ENCODE data around the gene PPEF2. TPM values are rescaled to one million over a fixed set of nuclear protein-coding genes. Genes with fewer than 3 reads are reported as not detected.

The PPEF2 gene
- total and polyA plus RNA-seq, 2 experiments from 2014 or later, result not detected

DNA sequence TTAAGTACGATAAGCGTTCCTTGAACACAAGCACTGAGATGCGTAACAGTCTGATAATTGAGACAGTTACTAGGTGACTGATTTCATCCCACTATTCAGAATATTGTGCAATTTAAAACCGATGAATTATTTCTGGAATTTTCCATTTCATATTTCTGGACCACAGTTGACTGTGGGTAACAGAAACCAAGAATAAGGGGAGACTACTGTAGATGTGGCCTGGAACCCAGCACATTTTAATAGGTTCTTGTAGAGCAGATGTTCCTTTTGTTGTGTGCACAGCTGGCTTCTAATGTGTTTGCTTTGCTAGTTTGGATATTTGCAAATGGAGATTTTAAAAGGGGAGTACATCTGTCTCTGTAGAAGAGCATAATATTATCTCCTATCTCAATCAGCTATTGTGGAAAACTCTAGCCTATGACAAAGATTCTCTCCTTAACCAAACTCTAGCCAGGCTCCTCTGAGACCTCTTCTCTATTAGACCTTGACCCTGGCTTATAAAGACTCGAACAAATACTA lies 22.1 kb upstream of the PPEF2 start:
- no peaks in the 10 kb centered on the region for H3K27me3 ChIP-seq (replicated peaks; ENCODE audit: insufficient read depth)
- 95 to 96% methylated on average over 5 of the region's 5 CpGs for WGBS, 2 experiments (ENCODE audit: low coverage in 1 of 2, low lambda C conversion rate in 2 of 2, missing lambda C conversion rate in 2 of 2)
- no peak for DNase-seq
- 0 out of 2 replicates have a peak, but pooled peaks cover 5% of the 10 kb centered on the region for H3K36me3 ChIP-seq (ENCODE audit: low read depth)
- no peak overlapping the region for H3K4me3 ChIP-seq
- H3K9me2 ChIP-seq (ENCODE audit: insufficient read depth), result no peaks in the 10 kb centered on the region
- H3K79me2 ChIP-seq (ENCODE audit: insufficient read depth), result no peaks in the 10 kb centered on the region
- no peak overlapping the region for H2AFZ ChIP-seq
- no peaks in the 10 kb centered on the region for H3K9me3 ChIP-seq (ENCODE audit: low read depth)
- H3K4me1 ChIP-seq (ENCODE audit: insufficient read depth), result no peaks in the 10 kb centered on the region
- H3K9ac ChIP-seq, result no peak overlapping the region
- TF ChIP-seq EZH2 (IDR thresholded peaks at IDR 0.05; ENCODE audit: insufficient read depth, poor library complexity, severe bottlenecking) (no peak), EZH2phosphoT487 (IDR thresholded peaks at IDR 0.05; ENCODE audit: insufficient read depth, low read depth) (no peak)
- no peaks in the 10 kb centered on the region for H3F3A ChIP-seq (ENCODE audit: insufficient read depth)
- H3K27ac ChIP-seq, result no peak overlapping the region
- no peak overlapping the region for H3K4me2 ChIP-seq (ENCODE audit: unreplicated experiment)
- in situ Hi-C loops (cut with MboI), result no loop called here
- no peaks in the 10 kb centered on the region for H4K20me1 ChIP-seq (ENCODE audit: insufficient read depth)

DNA sequence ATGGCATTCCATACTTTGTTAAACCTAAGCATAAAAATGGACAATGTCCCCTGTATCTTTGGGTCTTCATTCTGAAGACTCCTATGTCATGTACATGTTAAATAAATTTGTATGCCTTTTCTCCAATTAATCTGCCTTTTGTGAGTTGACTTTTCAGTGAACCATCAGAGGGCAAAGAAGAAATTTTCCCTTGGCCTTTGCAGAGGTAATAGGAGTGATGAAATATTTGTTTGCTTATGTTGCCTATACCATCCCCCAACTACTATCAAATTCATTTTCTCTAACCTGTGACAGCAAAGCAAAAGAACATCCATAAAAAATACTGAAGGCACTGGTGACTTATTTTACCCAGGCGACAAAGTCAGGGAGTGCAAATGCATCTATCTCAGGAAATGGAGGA lies 20.3 kb upstream of the PPEF2 start:
- Histone ChIP-seq H3K4me1 (ENCODE audit: insufficient read depth) (no peaks in the 10 kb centered on the region), H3K79me2 (ENCODE audit: insufficient read depth) (no peaks in the 10 kb centered on the region), H3K9ac (no peak overlapping the region), H3K4me3 (no peak overlapping the region), H4K20me1 (ENCODE audit: insufficient read depth) (no peaks in the 10 kb centered on the region), H3K9me2 (ENCODE audit: insufficient read depth) (no peaks in the 10 kb centered on the region), H3K36me3 (ENCODE audit: low read depth) (0 out of 2 replicates have a peak, but pooled peaks cover 5% of the 10 kb centered on the region), H3K27ac (no peak overlapping the region), H3K4me2 (ENCODE audit: unreplicated experiment) (no peak overlapping the region), H3F3A (ENCODE audit: insufficient read depth) (no peaks in the 10 kb centered on the region), H2AFZ (no peak overlapping the region), H3K27me3 (replicated peaks; ENCODE audit: insufficient read depth) (no peaks in the 10 kb centered on the region), H3K9me3 (ENCODE audit: low read depth) (no peaks in the 10 kb centered on the region)
- TF ChIP-seq EZH2phosphoT487 (IDR thresholded peaks at IDR 0.05; ENCODE audit: insufficient read depth, low read depth) (no peak), EZH2 (IDR thresholded peaks at IDR 0.05; ENCODE audit: insufficient read depth, poor library complexity, severe bottlenecking) (no peak)
- WGBS, 2 experiments (ENCODE audit: low coverage in 1 of 2, low lambda C conversion rate in 2 of 2, missing lambda C conversion rate in 2 of 2), result 91 to 100% methylated on average over 1 of the region's 1 CpG
- DNase-seq, result no peak
- in situ Hi-C loops (cut with MboI), result no loop called here

DNA sequence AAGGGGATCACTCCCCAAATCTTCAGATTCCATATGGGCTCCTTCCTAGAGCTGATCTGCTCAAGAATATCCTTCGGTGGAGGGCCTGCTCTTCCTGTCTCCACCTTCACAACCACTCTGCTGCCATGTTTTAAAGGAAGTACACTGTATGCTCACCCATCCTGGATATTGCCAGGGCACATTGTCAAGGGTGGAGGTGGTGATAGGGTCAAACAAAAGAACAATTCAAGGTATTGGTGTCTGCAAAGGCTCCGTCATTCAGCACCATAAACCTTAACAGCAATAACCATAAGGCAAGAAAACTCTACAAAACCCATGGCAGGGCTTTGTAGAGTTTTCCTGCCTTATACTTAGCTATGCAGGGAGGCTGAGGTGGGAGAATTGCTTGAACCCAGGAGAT lies 19.7 kb upstream of the PPEF2 start:
- no peak overlapping the region for H3K27ac ChIP-seq
- 98% methylated on average over 2 of the region's 2 CpGs for WGBS, 2 experiments (ENCODE audit: low coverage in 1 of 2, low lambda C conversion rate in 2 of 2, missing lambda C conversion rate in 2 of 2)
- in situ Hi-C loops (cut with MboI), result no loop called here
- 0 out of 2 replicates have a peak, but pooled peaks cover 5% of the 10 kb centered on the region for H3K36me3 ChIP-seq (ENCODE audit: low read depth)
- H3K4me3 ChIP-seq, result no peak overlapping the region
- no peaks in the 10 kb centered on the region for H3K9me2 ChIP-seq (ENCODE audit: insufficient read depth)
- no peaks in the 10 kb centered on the region for H3K4me1 ChIP-seq (ENCODE audit: insufficient read depth)
- no peaks in the 10 kb centered on the region for H3K9me3 ChIP-seq (ENCODE audit: low read depth)
- H3K9ac ChIP-seq, result no peak overlapping the region
- no peak for DNase-seq
- TF ChIP-seq EZH2phosphoT487 (IDR thresholded peaks at IDR 0.05; ENCODE audit: insufficient read depth, low read depth), result no peak
- TF ChIP-seq EZH2 (IDR thresholded peaks at IDR 0.05; ENCODE audit: insufficient read depth, poor library complexity, severe bottlenecking), result no peak
- H3K4me2 ChIP-seq (ENCODE audit: unreplicated experiment), result no peak overlapping the region
- no peak overlapping the region for H2AFZ ChIP-seq
- no peaks in the 10 kb centered on the region for H3K27me3 ChIP-seq (replicated peaks; ENCODE audit: insufficient read depth)
- no peaks in the 10 kb centered on the region for H4K20me1 ChIP-seq (ENCODE audit: insufficient read depth)
- no peaks in the 10 kb centered on the region for H3F3A ChIP-seq (ENCODE audit: insufficient read depth)
- H3K79me2 ChIP-seq (ENCODE audit: insufficient read depth), result no peaks in the 10 kb centered on the region

DNA sequence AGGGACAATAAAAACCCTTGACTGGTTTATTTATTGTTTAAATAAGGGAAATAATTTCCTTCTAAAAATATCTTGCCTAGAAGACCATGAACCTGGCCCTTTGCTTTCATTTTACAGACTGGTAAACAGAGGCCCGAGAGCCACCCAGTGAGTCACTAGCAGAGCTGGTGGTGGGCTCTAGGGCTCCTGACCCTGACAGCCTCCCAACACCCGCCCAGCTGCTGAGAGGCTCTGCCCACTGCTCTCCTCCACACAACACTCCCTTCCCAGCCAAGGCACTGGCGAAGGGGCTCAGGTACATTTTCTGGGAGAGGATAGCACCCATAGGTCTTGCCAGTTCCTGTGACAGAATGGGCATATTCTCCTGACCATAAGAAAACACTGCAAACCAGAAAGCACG lies 18.1 kb upstream of the PPEF2 start:
- no peak overlapping the region for H3K27ac ChIP-seq
- H3K27me3 ChIP-seq (replicated peaks; ENCODE audit: insufficient read depth), result no peaks in the 10 kb centered on the region
- in situ Hi-C loops (cut with MboI), result no loop called here
- no peak overlapping the region for H3K4me3 ChIP-seq
- WGBS, 2 experiments (ENCODE audit: low coverage in 1 of 2, low lambda C conversion rate in 2 of 2, missing lambda C conversion rate in 2 of 2), result 97 to 100% methylated on average over 4 of the region's 4 CpGs
- H3K4me1 ChIP-seq (ENCODE audit: insufficient read depth), result 0 out of 2 replicates have a peak, but pooled peaks cover 3% of the 10 kb centered on the region
- no peak overlapping the region for H3K9ac ChIP-seq
- DNase-seq, result no peak
- no peak overlapping the region for H3K4me2 ChIP-seq (ENCODE audit: unreplicated experiment)
- H3K79me2 ChIP-seq (ENCODE audit: insufficient read depth), result no peaks in the 10 kb centered on the region
- H3K36me3 ChIP-seq (ENCODE audit: low read depth), result 0 out of 2 replicates have a peak, but pooled peaks cover 5% of the 10 kb centered on the region
- no peaks in the 10 kb centered on the region for H3K9me3 ChIP-seq (ENCODE audit: low read depth)
- H2AFZ ChIP-seq, result no peak overlapping the region
- TF ChIP-seq EZH2 (IDR thresholded peaks at IDR 0.05; ENCODE audit: insufficient read depth, poor library complexity, severe bottlenecking) (no peak), EZH2phosphoT487 (IDR thresholded peaks at IDR 0.05; ENCODE audit: insufficient read depth, low read depth) (no peak)
- no peaks in the 10 kb centered on the region for H4K20me1 ChIP-seq (ENCODE audit: insufficient read depth)
- peaks cover 4% of the 10 kb centered on the region; the same call in 1 of the 2 replicates for H3F3A ChIP-seq (ENCODE audit: insufficient read depth)
- no peaks in the 10 kb centered on the region for H3K9me2 ChIP-seq (ENCODE audit: insufficient read depth)
